GM18517 (cell line): ENCODE measurements around the gene CMBL.
A peak's percentile ranks its signal among the peaks of the same experiment; 100 is the strongest.

Experiments
- ATAC-seq: cut with Tn5 transposase; IDR thresholded peaks from one replicate; pipeline ENCODE4 v1.9.1; 2021; ENCODE audit warnings: mild to moderate bottlenecking, moderate library complexity; ENCODE audit not compliant: unreplicated experiment

Gene CMBL

DNA sequence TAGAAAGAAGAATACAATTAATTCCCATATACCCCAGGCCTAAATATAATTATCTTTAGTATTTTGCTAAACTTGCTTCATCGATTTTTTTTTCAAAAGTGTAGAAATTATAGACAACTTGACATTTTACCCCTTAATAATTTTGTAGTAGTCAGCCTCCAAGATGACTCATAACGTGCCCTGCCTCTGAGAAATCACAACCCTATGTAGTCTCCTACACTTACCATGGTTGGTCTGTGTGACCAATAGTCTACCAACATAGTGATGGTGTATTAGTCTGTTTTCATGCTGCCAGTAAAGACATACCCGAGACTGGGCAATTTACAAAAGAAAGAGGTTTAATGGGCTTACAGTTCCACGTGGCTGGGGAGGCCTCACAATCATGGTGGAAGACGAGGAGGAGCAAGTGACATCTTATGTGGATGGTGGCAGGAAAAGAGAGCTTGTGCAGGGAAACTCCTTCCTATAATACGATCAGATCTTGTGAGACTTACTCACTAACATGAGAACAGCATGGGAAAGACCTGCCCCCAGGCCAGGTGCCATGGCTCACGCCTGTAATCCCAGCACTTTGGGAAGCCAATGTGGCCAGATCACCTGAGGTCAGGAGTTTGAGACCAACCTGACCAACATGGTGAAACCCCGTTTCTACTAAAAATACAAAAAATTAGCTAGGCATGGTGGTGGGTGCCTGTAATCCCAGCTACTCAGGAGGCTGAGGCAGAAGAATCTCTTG lies 3.3 kb upstream of the CMBL start:
- ATAC-seq: peak; percentile 48

DNA sequence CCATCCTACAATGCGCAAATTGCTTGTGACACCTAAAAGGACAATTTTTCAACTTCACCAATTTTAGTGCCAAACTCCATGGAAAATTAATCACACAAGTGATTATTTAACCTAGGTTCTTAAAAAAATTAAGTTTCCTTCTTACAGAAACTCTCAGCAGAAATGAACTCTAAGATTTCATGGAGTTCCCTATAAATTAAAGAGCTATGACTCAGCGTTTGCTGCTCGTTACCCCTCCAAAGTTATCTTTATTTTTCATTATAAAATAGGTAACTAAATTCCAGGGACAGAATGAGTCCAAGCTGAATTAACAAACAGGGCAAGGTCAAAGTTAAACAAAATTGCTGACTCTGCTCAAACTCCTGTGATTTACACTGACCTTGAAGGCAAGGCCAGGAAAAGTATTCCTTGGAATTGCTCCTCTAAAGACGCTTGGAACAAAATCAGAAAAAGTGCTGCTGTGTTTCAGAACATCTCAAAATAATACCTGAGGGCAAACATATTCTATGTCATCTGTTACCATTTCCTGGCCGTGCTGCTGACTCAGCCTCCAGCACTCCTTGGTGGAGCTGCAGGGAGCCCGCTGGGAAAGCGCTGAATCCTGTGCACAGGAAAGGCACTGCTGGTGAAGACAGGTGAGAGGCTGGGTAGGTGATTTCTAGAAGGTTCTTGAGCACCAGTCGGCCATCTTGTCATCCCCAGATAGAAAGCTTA lies 2.5 kb upstream of the CMBL start:
- no peak for ATAC-seq

DNA sequence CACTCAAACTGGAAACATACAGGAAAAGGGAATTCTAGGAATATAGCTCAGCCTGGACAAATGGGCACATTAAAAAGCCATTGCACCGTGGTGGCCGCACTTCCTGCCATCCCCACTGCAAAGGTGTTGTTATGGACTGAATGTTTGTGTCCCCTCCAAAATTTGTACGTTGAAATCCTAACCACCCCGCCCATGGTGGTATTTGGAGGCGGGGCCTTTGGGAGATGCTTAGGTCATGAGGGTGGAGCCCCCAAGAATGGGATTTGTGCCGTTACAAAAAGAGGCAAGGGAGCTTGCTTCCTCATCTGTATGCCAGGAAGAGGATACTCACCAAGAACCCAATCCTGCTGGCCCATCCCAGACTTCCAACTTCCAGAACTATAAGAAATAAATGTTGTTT lies 1.1 kb upstream of the CMBL start:
- ATAC-seq: no peak

DNA sequence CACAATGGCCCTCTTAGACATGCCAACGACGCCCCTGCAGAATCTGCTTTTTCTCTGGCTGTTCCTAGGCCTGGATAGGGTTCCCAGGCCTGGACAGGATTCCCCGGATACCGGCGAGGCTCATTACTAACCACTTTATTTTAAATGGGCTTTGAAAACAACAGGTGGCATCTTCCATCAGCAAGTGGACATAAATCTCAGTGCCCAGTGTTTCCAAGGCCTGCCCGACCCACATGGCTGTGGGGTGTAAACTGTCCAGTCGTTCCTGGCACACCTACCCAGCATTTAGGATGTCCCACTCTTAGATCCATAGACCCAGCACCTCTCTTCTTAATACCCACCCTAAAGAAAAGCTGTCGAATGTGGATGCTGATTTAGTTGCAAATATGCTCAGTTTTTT lies 896 bp downstream of the CMBL start:
- no peak for ATAC-seq

DNA sequence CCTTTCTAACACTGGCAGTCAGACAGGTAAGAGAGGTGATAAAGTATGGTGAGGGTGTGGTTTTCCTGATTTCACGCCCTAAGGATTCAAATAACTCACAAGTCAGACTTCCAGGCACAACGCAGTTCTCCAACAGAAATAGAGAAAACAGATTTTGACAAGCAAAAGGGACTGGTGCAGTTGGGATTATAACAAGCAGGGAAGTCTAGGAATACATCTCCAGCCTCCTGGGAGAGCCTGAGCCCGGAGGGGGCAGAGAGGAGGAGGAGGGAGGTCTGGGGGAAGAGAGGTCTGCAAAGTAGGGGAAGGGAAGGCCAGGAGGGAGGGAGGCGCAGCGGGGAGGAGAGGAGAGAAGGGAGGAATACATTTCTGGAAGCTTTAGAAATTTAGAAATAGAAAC lies 1.6 kb downstream of the CMBL start:
- ATAC-seq: no peak

DNA sequence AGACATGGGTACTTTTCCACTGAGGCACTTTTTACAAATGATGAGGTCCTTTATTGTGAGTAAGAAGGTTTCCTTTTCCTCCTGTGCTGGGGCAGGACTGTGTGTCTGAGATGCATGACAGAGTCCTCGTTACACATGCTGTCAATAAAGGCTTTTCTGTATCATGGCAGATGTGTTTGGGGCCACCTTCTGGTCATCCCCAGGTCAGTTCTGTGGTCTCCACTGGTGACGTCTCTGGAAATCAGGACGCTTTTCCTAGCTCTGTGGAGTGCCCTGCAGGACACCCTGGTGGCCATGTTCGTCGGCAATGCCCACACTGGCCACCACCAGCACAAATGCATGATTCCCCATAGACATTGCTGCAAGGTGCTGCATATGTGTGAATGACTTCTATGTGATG lies 2.8 kb downstream of the CMBL start:
- ATAC-seq: no peak

DNA sequence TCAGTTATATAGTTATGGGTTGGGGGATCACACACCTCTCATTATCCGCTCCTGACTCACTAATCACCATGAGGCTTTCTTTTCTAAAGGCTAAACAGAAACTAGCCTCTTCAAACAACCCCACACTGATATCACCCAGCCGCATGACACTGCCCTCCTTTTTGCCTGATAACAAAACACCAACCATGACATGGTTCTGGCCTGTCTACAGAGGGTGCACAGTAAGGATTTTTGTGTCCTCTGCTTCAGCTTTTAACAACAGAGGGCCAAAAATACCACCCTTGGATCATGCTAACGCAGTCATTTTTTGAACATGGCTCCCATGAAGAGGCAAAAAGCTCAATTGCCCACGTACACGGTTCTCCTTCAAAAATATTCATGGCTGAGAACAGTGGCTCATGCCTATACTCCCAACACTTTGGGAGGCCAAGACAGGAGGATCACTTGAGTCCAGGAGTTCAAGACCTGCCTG lies 4.0 kb downstream of the CMBL start:
- ATAC-seq: no peak

DNA sequence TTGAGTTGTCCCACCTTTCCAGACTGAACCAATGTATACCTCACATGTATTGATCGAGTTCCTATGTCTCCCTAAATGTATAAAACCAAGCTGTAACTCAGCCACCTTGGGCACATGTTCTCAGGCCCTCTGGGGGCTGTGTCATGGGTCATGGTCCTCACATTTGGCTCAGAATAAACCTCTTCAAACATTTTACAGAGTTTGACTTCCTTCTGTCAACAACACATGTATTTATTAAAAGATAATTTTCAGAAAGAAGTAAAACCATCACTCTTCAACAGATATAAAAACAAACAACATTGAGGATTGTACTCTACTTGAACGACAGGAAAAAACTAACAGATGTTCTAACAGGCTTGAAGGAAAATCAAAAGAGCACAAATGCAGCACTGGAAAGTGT lies 4.5 kb downstream of the CMBL start:
- no peak for ATAC-seq

DNA sequence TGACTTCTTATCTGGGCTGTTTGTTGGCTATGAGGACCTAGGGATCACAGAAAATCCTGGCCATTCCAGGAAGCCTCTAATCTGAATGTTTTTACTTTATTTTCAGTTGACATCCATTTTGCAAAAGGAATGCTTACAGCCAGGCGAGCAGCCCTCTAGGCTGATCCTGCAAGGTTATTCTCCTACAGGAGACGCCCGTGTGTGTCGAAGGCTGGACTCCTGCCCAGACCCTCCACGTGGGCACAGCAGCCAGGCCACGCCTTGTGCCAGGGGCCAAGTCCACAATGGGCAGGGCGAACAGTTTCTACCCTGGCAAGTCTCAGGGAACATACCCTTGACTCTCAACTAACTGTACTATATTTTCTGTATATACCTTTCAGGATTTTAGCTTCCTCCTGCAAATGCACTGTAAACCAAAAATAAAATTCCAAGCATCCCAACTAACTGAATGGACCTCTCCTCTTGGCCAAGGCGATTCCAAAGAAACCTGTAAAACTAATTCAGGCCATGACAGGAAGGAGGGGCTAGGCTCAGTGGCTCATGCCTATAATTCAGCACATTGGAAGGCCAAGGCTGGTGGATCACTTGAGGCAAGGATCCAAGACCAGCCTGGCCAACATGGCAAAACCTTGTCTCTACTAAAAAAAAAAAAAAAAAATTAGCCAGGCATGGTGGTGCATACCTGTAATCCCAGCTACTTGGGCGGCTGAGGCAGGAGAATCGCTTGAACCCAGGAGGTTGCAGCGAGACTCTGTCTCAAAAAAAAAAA lies 5.7 kb downstream of the CMBL start:
- ATAC-seq: no peak

DNA sequence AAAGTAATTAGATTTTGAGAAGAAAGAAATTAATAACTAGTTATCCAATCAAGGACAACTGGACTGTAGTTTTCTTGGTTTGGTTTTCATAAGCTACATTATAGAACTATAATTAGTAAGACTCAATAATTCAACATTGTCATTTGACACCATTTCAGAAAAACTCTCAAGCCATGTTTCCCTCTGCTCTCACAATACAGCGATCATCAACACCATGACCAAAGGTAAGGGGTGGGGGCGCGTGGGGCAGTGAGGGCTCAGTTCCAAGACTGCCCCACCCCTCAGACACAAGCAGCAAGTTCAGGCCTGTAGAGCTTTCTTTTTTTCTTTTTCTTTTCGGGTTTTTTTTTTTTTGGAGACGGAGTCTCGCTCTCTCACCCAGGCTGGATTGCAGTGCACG lies 6.4 kb downstream of the CMBL start:
- ATAC-seq: no peak

DNA sequence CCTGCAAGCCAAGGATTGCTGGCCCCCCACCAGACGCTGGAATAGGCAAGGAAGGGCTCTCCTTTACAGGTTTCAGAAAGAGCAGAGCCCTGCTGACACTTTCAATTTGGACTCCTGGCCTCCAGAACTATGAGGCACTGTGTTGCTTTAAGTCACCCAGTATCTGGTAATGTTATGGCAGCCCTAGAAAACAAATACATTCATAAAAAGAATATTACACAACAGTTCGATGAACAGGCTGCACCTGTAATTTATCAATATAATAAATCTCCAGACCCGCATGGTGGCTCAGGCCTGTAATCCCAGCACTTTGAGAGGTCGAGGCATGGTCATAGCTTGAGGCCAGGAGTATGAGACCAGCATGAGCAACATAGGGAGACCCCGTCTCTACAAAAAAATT lies 7.5 kb downstream of the CMBL start:
- no peak for ATAC-seq

DNA sequence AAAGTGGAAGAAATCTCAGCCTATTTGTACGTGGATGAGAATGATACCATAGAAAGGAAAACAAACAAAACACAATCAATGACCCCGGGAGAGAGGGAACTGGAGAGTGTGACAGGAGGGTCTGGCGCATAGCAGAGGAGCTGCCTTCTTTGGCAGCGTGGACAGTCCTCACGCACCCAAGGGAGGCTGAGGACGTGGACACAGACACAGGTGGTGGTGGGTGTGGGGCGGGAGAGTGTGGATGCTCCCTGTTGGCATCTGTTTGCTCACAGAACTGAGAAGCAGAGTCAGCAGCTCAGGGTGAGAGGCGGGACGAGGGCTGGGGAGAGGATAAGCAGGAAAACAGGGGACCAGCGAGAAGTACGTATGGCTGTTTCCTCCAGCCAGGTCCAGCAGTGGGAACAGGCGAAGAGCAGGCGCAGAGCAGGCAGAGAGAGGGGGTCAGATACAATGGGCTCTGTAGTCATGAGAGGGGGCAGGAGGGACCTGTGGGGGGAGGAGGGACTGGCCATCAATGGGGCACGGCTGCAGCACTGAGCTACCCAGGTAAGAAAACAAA lies 10.0 kb downstream of the CMBL start:
- ATAC-seq: no peak

DNA sequence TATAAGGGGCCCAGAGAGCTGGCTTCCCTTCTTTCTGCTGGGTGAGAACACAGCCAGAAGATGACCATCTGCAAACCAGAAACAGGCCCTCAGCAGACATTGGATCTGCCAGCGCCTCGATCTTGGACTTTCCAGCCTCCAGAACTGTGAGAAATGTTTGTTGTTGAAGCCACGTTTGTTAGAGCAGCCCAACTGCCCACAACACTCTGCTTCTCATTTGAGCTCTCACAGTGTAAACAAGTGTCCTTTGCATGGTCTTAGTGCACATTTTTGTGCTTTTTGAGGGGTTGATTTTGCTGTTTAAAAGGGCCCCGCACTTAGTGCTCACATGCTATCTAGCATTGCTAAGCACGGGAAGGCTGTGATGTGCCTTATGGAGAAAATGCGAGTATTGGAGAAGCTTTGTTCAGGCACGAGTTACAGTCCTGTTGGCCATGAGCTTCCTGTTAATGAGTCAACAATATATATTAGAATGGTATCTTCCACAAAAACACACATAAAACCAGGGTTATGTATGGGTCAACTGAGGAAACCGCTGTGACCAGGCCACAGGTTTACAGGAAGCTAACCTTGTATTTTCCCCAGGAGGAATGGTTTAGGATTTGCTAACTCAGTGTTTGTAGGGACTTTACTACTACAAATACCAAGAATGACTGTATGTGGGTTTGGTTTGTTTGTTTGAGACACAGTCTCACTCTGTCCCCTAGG lies 11.9 kb downstream of the CMBL start:
- ATAC-seq: no peak

DNA sequence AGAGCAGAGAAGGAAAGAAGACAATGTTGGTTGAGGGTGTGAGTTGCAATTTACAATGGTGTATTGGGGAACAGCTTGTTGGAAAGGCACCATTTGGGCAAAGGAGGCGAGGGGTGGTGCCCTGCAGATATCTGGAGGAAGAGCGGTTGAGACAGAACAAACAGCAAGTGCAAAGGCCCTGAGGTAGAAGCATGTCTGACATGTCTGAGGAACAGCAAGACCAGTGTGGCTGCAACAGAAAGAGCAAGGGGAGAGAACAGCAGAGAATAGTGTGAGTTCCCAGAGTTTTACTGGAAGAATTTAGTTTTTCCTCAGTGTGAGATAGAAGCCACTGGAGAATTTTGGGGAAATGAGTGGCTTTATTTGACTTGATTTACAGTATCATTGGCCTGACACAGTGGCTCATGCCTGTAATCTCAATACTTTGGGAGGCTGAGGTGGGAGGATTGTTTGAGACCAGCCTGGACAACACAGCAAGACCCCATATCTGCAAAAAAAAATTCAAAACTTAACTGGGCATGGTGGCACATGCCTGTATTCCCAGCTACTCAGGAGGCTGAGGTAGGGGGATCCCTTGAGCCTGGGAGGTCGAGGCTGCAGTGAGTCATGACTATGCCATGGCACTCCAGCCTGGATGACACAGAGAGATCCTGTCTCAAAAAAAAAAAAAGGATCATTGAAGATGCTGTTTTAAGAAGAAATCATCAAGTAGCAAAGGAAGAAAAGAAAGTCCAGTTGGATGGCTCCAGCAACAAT lies 13.6 kb downstream of the CMBL start:
- no peak for ATAC-seq

DNA sequence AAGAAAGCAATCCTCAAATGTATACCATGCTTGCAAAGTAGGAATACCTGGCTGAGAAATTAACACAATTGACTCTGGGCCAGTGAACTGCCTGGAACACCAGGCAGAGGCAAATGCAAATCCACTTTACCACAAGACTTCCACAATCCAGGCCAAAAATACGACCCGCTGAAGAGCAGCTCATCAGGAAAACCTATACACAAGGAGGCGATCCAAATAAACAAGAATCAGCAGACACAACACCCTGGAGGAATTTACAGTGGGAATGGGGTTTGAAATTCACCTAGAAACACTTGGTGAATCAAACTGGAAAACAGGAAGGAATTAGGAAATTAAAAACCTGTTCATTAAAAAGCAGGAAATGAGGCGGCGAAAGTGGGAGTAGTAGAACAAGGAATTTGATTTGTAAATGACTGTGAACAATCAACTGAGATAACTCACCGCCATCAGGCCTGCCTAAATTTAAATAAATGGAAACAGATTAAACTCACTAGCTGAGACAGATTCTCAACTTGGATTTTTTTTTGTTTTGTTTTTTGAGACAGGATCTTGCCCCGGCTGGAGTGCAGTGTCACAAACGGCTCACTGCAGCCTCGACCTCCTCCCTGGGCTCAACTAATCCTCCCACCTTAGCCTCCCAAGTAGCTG lies 15.9 kb downstream of the CMBL start:
- ATAC-seq: no peak

DNA sequence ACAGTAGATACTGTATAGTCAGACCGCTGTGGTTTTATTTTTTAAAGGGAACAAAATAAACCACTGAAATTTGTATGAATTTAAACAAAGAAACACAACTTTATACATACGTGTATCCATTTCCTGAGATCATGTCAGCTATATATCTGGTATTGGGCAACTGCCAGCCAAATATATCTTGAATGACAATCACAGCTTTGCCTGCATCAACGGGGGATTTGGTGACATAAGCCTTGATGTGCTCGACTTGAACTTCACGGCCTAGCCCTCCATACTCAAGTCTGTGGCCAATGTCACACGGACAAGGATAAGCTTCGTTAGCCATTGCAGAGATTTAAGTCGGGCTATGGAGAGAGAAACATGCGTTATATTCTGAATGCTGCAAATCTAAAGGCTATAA lies 17.3 kb downstream of the CMBL start:
- ATAC-seq: no peak

DNA sequence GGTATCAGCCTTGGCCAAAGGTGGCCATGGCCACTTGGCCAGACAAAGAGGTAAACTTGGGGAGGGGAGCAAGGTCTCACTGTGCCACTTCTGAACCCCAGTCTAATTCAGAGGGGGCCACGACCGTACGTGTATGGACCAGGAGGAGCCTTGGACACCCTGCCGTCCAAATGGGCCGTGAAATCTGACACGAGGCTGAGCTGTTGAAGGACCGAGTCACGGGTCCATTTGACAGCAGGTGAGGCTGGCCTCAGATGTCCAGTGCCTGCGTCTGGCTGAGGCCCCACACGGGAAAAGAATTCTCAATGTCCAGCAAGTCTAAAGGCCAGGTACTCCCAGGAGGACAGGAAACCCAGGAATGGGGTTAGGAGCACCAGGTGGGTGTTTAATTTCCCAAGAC lies 17.7 kb downstream of the CMBL start:
- ATAC-seq: no peak

DNA sequence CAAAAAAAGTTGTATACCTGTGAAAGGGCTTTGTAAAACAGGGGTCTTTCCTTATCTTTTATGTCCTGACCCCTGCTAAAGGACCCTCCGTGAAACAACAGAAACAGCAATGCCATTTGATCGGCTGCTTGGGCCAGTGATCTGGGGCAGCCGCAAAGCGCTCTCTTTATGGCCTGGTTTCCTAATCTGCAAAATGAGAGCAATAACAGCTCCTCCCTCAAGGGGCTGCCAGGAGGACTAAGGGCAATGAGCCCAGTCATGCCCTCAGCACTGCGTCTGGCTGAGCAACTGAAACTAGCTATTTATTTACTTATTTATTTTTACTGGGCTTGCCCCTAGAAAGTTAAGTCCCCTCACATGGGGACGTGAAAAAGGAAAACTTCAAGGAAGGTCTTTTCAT lies 18.3 kb downstream of the CMBL start:
- ATAC-seq: no peak

DNA sequence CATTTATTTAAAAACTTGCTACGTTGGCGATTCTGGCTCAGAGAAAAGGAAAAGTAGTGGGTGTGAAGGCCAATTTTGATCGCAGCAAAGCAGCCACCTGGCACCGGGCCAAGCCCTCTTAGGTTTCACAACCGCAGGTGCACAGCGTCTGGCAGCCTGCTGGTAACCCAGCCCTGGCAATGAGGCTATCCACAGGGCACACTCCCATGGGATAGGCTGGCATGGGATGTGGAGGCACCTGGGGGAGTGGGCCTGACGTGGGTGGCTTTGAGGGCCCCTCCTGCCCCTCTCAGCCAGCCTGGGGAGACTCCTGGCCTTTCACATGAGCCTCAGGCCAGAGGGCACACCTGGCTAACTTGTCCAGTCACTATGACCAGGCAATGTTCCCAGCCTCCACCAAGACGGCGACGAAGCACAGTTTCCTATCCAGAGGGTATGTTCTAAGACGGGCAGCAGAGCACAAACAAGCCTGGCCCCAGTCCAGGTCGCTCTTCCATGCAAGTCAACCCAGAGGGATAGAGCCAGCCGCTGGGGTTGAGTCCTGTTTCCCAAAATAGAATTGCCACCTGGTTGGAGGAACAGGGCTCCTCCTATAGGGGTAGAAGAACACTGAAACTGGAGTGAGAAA lies 19.0 kb downstream of the CMBL start:
- peak; percentile 66 for ATAC-seq
